ENCODE data around the gene PRMT2.

Gene PRMT2

GRCh38 chr21:46635324-46636180 lies at the start of gene PRMT2:
TSS of gene PRMT2 (plus strand) at chr21:46635674. CDS start at chr21:46636952, 1,278 bp downstream.
- DNase-seq, result peak; percentile 99

- no peak for DNase-seq
Observed at GRCh38 chr21:46594276-46594675, 41.2 kb upstream of the PRMT2 start.

- no peak for DNase-seq
Observed at GRCh38 chr21:46596201-46596600, 39.3 kb upstream of the PRMT2 start.

- DNase-seq, result no peak
Observed at GRCh38 chr21:46597031-46597430, 38.4 kb upstream of the PRMT2 start.

GRCh38 chr21:46597896-46598343 lies 37.6 kb upstream of the PRMT2 start:
- no peak for DNase-seq

GRCh38 chr21:46598581-46599572 lies 36.6 kb upstream of the PRMT2 start:
- no peak for DNase-seq

GRCh38 chr21:46600305-46600704 lies 35.2 kb upstream of the PRMT2 start:
- DNase-seq, result no peak

GRCh38 chr21:46600978-46601377 lies 34.5 kb upstream of the PRMT2 start:
- no peak for DNase-seq

- no peak for DNase-seq
Observed at GRCh38 chr21:46603228-46603627, 32.2 kb upstream of the PRMT2 start.

- DNase-seq, result no peak
Observed at GRCh38 chr21:46604329-46604974, 31.0 kb upstream of the PRMT2 start.

- no peak for DNase-seq
Observed at GRCh38 chr21:46604975-46605766, 30.3 kb upstream of the PRMT2 start, which contains the start of gene S100B. TSS of gene S100B (minus strand) at chr21:46605082. CDS start at chr21:46602415, 2,667 bp downstream.

GRCh38 chr21:46605767-46606426 lies 29.6 kb upstream of the PRMT2 start:
- DNase-seq, result peak; percentile 67

- DNase-seq, result no peak
Observed at GRCh38 chr21:46606427-46606813, 29.1 kb upstream of the PRMT2 start.

- DNase-seq, result no peak
Observed at GRCh38 chr21:46607636-46608035, 27.8 kb upstream of the PRMT2 start.

GRCh38 chr21:46608672-46609111 lies 26.8 kb upstream of the PRMT2 start:
- no peak for DNase-seq

- DNase-seq, result no peak
Observed at GRCh38 chr21:46610018-46610701, 25.3 kb upstream of the PRMT2 start.

GRCh38 chr21:46613391-46613790 lies 22.1 kb upstream of the PRMT2 start:
- DNase-seq, result no peak

GRCh38 chr21:46616050-46616449 lies 19.4 kb upstream of the PRMT2 start:
- no peak for DNase-seq

- DNase-seq, result no peak
Observed at GRCh38 chr21:46616656-46617055, 18.8 kb upstream of the PRMT2 start.

GRCh38 chr21:46617267-46618051 lies 18.0 kb upstream of the PRMT2 start:
- DNase-seq, result no peak
